H1 (cell line): ENCODE results near the gene ABHD2. TPM values are rescaled to one million over a fixed set of nuclear protein-coding genes. Genes with fewer than 3 reads are reported as not detected.

ENCODE experiments used
- CTCF ChIA-PET: fragments of 300-600 bp; sonication (Branson Sonifier 250); formaldehyde crosslinking; loops from one replicate; lab custom pipeline; 2021; ENCODE audit not compliant: partially characterized antibody; lab: Charles Lee
- POLR2A ChIA-PET: fragments of 300-600 bp; sonication (Branson Sonifier 250); formaldehyde crosslinking; loops from one replicate; lab custom pipeline; 2021; ENCODE audit warnings: inconsistent platforms; ENCODE audit not compliant: partially characterized antibody; lab: Charles Lee
- DNase-seq, 2 experiments: peaks; one replicate each; pipeline versions ENCODE4 v3.0.0 to v3.0.0-alpha.2; 2010 to 2022; ENCODE audit warnings: low spot score in 2 of 2, low read depth in 1 of 2, mixed read lengths in 1 of 2
- FAIRE-seq: peaks from 2 replicates; lab custom pipeline; 2011; peaks lifted over from hg19 to GRCh38; lab: Jason Lieb, UNC
- H2AFZ ChIP-seq: 2 replicates; pipeline ENCODE4 v1.8.1; 2012; ENCODE audit warnings: low read length, inconsistent platforms
- H2AK5ac ChIP-seq: 2 replicates; pipeline ENCODE4 v1.6.1; 2013; ENCODE audit warnings: low read depth, low read length
- H2BK120ac ChIP-seq: replicated peaks from 2 replicates; pipeline ENCODE3; 2013; ENCODE audit warnings: low read depth, low read length, inconsistent platforms
- H2BK12ac ChIP-seq: 2 replicates; pipeline ENCODE4 v1.6.1; 2013; ENCODE audit warnings: low read depth, low read length
- H2BK15ac ChIP-seq: 2 replicates; pipeline ENCODE4 v1.6.1; 2013; ENCODE audit warnings: low read length
- H2BK20ac ChIP-seq: 2 replicates; pipeline ENCODE4 v1.6.1; 2013; ENCODE audit warnings: low read length
- H2BK5ac ChIP-seq: 2 replicates; pipeline ENCODE4 v1.6.1; 2013; ENCODE audit warnings: low read depth, low read length
- H3K14ac ChIP-seq: 2 replicates; pipeline ENCODE4 v1.6.1; 2013; ENCODE audit warnings: inconsistent platforms; ENCODE audit not compliant: insufficient read length
- H3K18ac ChIP-seq: 2 replicates; pipeline ENCODE4 v1.6.1; 2013; ENCODE audit warnings: low read length; ENCODE audit errors: extremely low read depth
- H3K23ac ChIP-seq: 2 replicates; pipeline ENCODE4 v1.6.1; 2013; ENCODE audit warnings: inconsistent platforms; ENCODE audit not compliant: insufficient read length
- H3K23me2 ChIP-seq: 2 replicates; pipeline ENCODE4 v1.6.1; 2013; ENCODE audit warnings: low read depth, low read length
- H3K27ac ChIP-seq: 2 replicates; pipeline ENCODE4 v1.6.1; 2011; ENCODE audit warnings: low read depth, low read length, inconsistent platforms
- H3K27me3 ChIP-seq, 4 experiments: replicated peaks in 1 of 4; 1 replicate in 1 of 4; 2 replicates in 3 of 4; pipeline versions ENCODE4 v1.6.1 to v1.8.1; 2011 to 2013; ENCODE audit warnings: low read length in 3 of 4, mild to moderate bottlenecking in 3 of 4, inconsistent platforms in 2 of 4, mixed read lengths in 2 of 4, moderate library complexity in 1 of 4; ENCODE audit not compliant: control insufficient read depth in 3 of 4, insufficient read depth in 3 of 4; ENCODE audit errors: extremely low read depth in 1 of 4
- H3K36me3 ChIP-seq, 4 experiments: 2 replicates each; pipeline versions ENCODE4 v1.6.1 to v1.8.1; 2011 to 2013; ENCODE audit warnings: mild to moderate bottlenecking in 4 of 4, low read length in 3 of 4, moderate library complexity in 2 of 4, control low read depth in 1 of 4, inconsistent platforms in 1 of 4; ENCODE audit not compliant: insufficient read depth in 4 of 4, control insufficient read depth in 2 of 4
- H3K4ac ChIP-seq: replicated peaks from 2 replicates; pipeline ENCODE3; 2013; ENCODE audit warnings: low read length, low read depth, mixed read lengths, inconsistent platforms; ENCODE audit not compliant: insufficient read length
- H3K4me1 ChIP-seq, 4 experiments: replicated peaks in 1 of 4; 1 replicate in 1 of 4; 2 replicates in 3 of 4; pipeline versions ENCODE4 v1.6.1 to v1.8.1; 2011 to 2013; ENCODE audit warnings: low read length in 3 of 4, inconsistent platforms in 2 of 4, mixed read lengths in 1 of 4; ENCODE audit not compliant: insufficient read depth in 4 of 4, control insufficient read depth in 3 of 4
- H3K4me2 ChIP-seq, 2 experiments: 2 replicates each; pipeline versions ENCODE4 v1.6.1 to v1.8.1; 2011 to 2013; ENCODE audit warnings: low read depth in 2 of 2, low read length in 2 of 2, control low read depth in 1 of 2, inconsistent platforms in 1 of 2, mild to moderate bottlenecking in 1 of 2; ENCODE audit not compliant: insufficient read depth in 1 of 2
- H3K4me3 ChIP-seq, 4 experiments: fragments of 200-600, 300-600 bp in 1 of 4; sonication (generic), shearing (Covaris generic), sonication (Bioruptor Twin) in 1 of 4; 2 replicates each; pipeline versions ENCODE4 v1.5.1 to v1.8.1; 2011 to 2016; ENCODE audit warnings: low read length in 4 of 4, low read depth in 3 of 4, control low read depth in 2 of 4, inconsistent platforms in 2 of 4, mild to moderate bottlenecking in 2 of 4, mixed read lengths in 1 of 4, moderate library complexity in 1 of 4; ENCODE audit not compliant: insufficient read depth in 2 of 4; ENCODE audit errors: extremely low read depth in 1 of 4
- H3K56ac ChIP-seq: replicated peaks from 2 replicates; pipeline ENCODE3; 2013; ENCODE audit warnings: low read depth, mild to moderate bottlenecking, mixed read lengths, low read length, inconsistent platforms; ENCODE audit not compliant: insufficient read length
- H3K79me1 ChIP-seq: 2 replicates; pipeline ENCODE4 v1.6.1; 2013; ENCODE audit warnings: low read depth, low read length, control low read depth
- H3K79me2 ChIP-seq, 2 experiments: 2 replicates each; pipeline versions ENCODE4 v1.6.1 to v1.8.1; 2012 to 2013; ENCODE audit warnings: low read length in 2 of 2, mild to moderate bottlenecking in 2 of 2, inconsistent platforms in 1 of 2; ENCODE audit not compliant: insufficient read depth in 2 of 2, control insufficient read depth in 1 of 2
- H3K9ac ChIP-seq, 4 experiments: replicated peaks in 1 of 4; 1 replicate in 1 of 4; 2 replicates in 3 of 4; pipeline versions ENCODE4 v1.6.1 to v1.8.1; 2011 to 2013; ENCODE audit warnings: low read depth in 3 of 4, low read length in 3 of 4, control low read depth in 2 of 4, mild to moderate bottlenecking in 2 of 4, moderate library complexity in 2 of 4, inconsistent platforms in 1 of 4; ENCODE audit errors: extremely low read depth in 1 of 4
- H3K9me3 ChIP-seq, 2 experiments: 2 replicates each; pipeline versions ENCODE4 v1.6.1 to v1.8.1; 2012 to 2013; ENCODE audit warnings: mild to moderate bottlenecking in 2 of 2, moderate library complexity in 2 of 2, control low read depth in 1 of 2, inconsistent platforms in 1 of 2, low read depth in 1 of 2, low read length in 1 of 2, mixed read lengths in 1 of 2; ENCODE audit not compliant: insufficient read depth in 2 of 2
- H4K20me1 ChIP-seq, 2 experiments: replicated peaks in 1 of 2; 2 replicates each; pipeline versions ENCODE3 to v1.8.1; 2011 to 2013; ENCODE audit warnings: inconsistent platforms in 2 of 2, low read length in 2 of 2, mild to moderate bottlenecking in 1 of 2; ENCODE audit not compliant: insufficient read depth in 2 of 2, control insufficient read depth in 1 of 2
- H4K5ac ChIP-seq: 2 replicates; pipeline ENCODE4 v1.6.1; 2013; ENCODE audit warnings: low read length, low read depth, mixed read lengths, inconsistent platforms; ENCODE audit not compliant: insufficient read length
- H4K8ac ChIP-seq: 2 replicates; pipeline ENCODE4 v1.8.0; 2013; ENCODE audit warnings: mild to moderate bottlenecking, moderate library complexity, low read length, inconsistent platforms; ENCODE audit not compliant: insufficient read depth; ENCODE audit errors: extremely low read depth
- H4K91ac ChIP-seq: replicated peaks from 2 replicates; pipeline ENCODE3; 2013; ENCODE audit warnings: low read length, mixed read lengths, inconsistent platforms; ENCODE audit not compliant: insufficient read length
- CBX5 ChIP-seq: fragments of 300-800, 300-1000 bp; sonication (generic); IDR thresholded peaks from 2 replicates; pipeline ENCODE4 v1.7.1; 2016; ENCODE audit warnings: antibody characterized with exemption, low read length, low read depth
- CBX8 ChIP-seq: fragments of 300-800, 300-1000 bp; sonication (generic); IDR thresholded peaks from 2 replicates; pipeline ENCODE4 v1.7.1; 2016; ENCODE audit warnings: low read depth, low read length, borderline replicate concordance
- CTCF ChIP-seq, 3 experiments: IDR thresholded peaks; 1 replicate in 2 of 3; 2 replicates in 1 of 3; pipeline versions ENCODE4 v1.5.1 to v1.6.1; 2011; ENCODE audit warnings: low read length in 3 of 3, mild to moderate bottlenecking in 3 of 3, inconsistent platforms in 2 of 3, low read depth in 1 of 3, moderate library complexity in 1 of 3; ENCODE audit not compliant: insufficient read depth in 1 of 3; ENCODE audit errors: control extremely low read depth in 1 of 3
- EP300 ChIP-seq, 2 experiments: IDR thresholded peaks; 1 replicate in 1 of 2; 2 replicates in 1 of 2; pipeline ENCODE4 v1.6.1; 2011 to 2012; ENCODE audit warnings: low read depth in 2 of 2, low read length in 2 of 2, mild to moderate bottlenecking in 2 of 2, borderline replicate concordance in 1 of 2, inconsistent platforms in 1 of 2, moderate library complexity in 1 of 2
- HDAC6 ChIP-seq: IDR thresholded peaks from one replicate; pipeline ENCODE4 v1.7.1; 2012; ENCODE audit warnings: low read depth, mild to moderate bottlenecking, inconsistent platforms, low read length, moderate library complexity
- RBBP5 ChIP-seq: IDR thresholded peaks from 2 replicates; pipeline ENCODE4 v1.7.1; 2012; ENCODE audit warnings: low read depth, mild to moderate bottlenecking, inconsistent platforms, low read length, moderate library complexity, borderline replicate concordance
- SIX5 ChIP-seq: IDR thresholded peaks from 2 replicates; pipeline ENCODE4 v1.6.1; 2011; ENCODE audit warnings: mild to moderate bottlenecking, low read depth, low read length
- TEAD4 ChIP-seq: IDR thresholded peaks from 2 replicates; pipeline ENCODE4 v1.6.1; 2012; ENCODE audit warnings: low read depth, low read length, inconsistent platforms, mixed read lengths
- WGBS, 2 experiments: shearing (Covaris generic) in 1 of 2; methylation state at CpG; one replicate each; pipeline versions ENCODE4 v1.1.6 to v1.1.7; 2013 to 2015; ENCODE audit warnings: low lambda C conversion rate in 2 of 2, mixed read lengths in 2 of 2, inconsistent platforms in 1 of 2, low coverage in 1 of 2, missing lambda C conversion rate in 1 of 2; ENCODE audit not compliant: insufficient replicate concordance in 2 of 2, insufficient coverage in 1 of 2, insufficient read length in 1 of 2; ENCODE audit errors: extremely low coverage in 1 of 2, missing lambda C conversion rate in 1 of 2; 5-methylcytosine and 5-hydroxymethylcytosine counted together
- polyA plus RNA-seq, 7 experiments: library from polyadenylated mRNA; depleted of rRNA in 3 of 7; stranded (reverse) in 5 of 7; unstranded in 2 of 7; fragments of >200 nt in 5 of 7; fragments of 200-250 nt in 2 of 7; gene quantifications; 1 replicate in 5 of 7; 2 replicates in 1 of 7; 4 replicates in 1 of 7; pipeline versions ENCODE4 v1.2.1 to v1.2.3, GENCODE V29; 2011 to 2013; ENCODE audit warnings: missing spikeins in 2 of 7, mixed read lengths in 2 of 7
- total RNA-seq: library from RNA; stranded (reverse); fragmentation: NEBNext Ultra II Directional; extraction: Animal tissue kit (Norgen Biotek cat#: 25700); gene quantifications from 2 replicates; pipeline ENCODE4 v1.2.1, GENCODE V29; 2021
- TF ChIP-seq, protein P1 (sequence below): IDR thresholded peaks from 2 replicates; pipeline ENCODE4 v1.6.1; 2012; ENCODE audit warnings: inconsistent platforms
- TF ChIP-seq, protein P2 (sequence below): IDR thresholded peaks from 2 replicates; pipeline ENCODE4 v1.6.1; 2012; ENCODE audit warnings: inconsistent platforms

Gene ABHD2
- total and polyA plus RNA-seq, 2 of the 8 experiments (the other 6 are each of a cell fraction or from before 2014, with no cell fraction given): 9.1 to 23.7 TPM

DNA sequence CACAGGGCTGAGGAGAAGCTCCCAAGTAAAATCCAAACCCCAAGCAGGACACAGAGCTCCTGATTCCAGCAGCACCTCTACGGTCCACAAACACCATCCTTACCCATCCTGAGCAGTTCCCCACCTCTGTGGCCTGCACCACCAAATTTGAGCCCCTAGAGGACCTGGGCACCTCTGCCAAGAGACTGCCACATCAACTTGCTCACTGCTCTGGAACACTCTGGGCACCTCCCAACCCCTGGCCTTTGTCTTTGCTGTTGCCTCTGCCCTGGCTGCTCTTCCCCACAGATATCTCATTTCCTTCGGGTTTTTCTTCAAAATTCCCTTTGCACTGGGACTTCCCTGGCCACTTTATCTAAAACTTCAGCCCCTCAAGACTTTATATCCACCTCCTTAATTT lies 127.4 kb downstream of the ABHD2 start:
- Histone ChIP-seq H2BK120ac (no peak overlapping the region), H3K79me1 (no peaks in the 10 kb centered on the region), H4K91ac (no peak overlapping the region), H3K36me3 (no peaks in the 10 kb centered on the region), H3K79me2 (no peaks in the 10 kb centered on the region), H2BK15ac (no peak overlapping the region), H3K18ac (no peak overlapping the region), H3K4me3 (no peak overlapping the region), H2AFZ (no peak overlapping the region), H3K9me3 (no peaks in the 10 kb centered on the region), H2BK20ac (no peak overlapping the region), H3K9ac (no peak overlapping the region), H4K20me1 (no peaks in the 10 kb centered on the region), H3K4me2 (no peak overlapping the region), H3K23me2 (no peaks in the 10 kb centered on the region), H2BK12ac (no peak overlapping the region), H4K5ac (no peak overlapping the region), H4K8ac (no peak overlapping the region; the same call in 1 of the 2 replicates), H3K4me1 (no peaks in the 10 kb centered on the region), H3K56ac (no peak overlapping the region), H3K4ac (no peak overlapping the region), H2BK5ac (no peak overlapping the region), H2AK5ac (no peak overlapping the region), H3K27ac (no peak overlapping the region), H3K14ac (no peak overlapping the region), H3K23ac (no peak overlapping the region), H3K27me3 (no peaks in the 10 kb centered on the region)
- POLR2A ChIA-PET: interaction anchor here (0.6 kb wide), 1 partner anchor 10 kb away, joined by 3 read pairs; no protein-coding TSS in a partner anchor
- CTCF ChIA-PET: interaction anchor here (0.6 to 2.4 kb wide), 6 partner anchors 9 to 115 kb away, joined by 3 to 15 read pairs (median 4); no protein-coding TSS in a partner anchor
- DNase-seq: no peak
- no peak for FAIRE-seq
- 91% methylated on average over 2 of the region's 2 CpGs; no CpG with 5 or more reads in 1 of the 2 experiments for WGBS, 2 experiments
- TF ChIP-seq, protein P1, sequence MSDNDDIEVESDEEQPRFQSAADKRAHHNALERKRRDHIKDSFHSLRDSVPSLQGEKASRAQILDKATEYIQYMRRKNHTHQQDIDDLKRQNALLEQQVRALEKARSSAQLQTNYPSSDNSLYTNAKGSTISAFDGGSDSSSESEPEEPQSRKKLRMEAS: no peak
- TF ChIP-seq CBX5 (no peak), TEAD4 (no peak), HDAC6 (no peak), CTCF (IDR thresholded peaks at IDR 0.05; ENCODE audit: control extremely low read depth in 1 of 3, insufficient read depth in 1 of 3, low read depth in 1 of 3, low read length in 3 of 3) (no peak), CBX8 (no peak), EP300 (IDR thresholded peaks at IDR 0.05; ENCODE audit: borderline replicate concordance in 1 of 2, low read depth in 2 of 2, low read length in 2 of 2) (no peak), SIX5 (no peak), RBBP5 (no peak)
- TF ChIP-seq, protein P2, sequence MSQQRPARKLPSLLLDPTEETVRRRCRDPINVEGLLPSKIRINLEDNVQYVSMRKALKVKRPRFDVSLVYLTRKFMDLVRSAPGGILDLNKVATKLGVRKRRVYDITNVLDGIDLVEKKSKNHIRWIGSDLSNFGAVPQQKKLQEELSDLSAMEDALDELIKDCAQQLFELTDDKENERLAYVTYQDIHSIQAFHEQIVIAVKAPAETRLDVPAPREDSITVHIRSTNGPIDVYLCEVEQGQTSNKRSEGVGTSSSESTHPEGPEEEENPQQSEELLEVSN: no peak
